HepG2 (cell line): ENCODE measurements around the gene SOBP.

Source experiments
- ARID2 ChIP-seq: sonication (generic); formaldehyde crosslinking; IDR thresholded peaks from 2 replicates; pipeline ENCODE4 v1.8.1; 2022; ENCODE audit warnings: mild to moderate bottlenecking, missing genetic modification reagents, borderline replicate concordance
- STAG1 ChIP-seq: sonication (generic); formaldehyde crosslinking; IDR thresholded peaks from 2 replicates; pipeline ENCODE4 v1.4.0; 2020; ENCODE audit warnings: missing genetic modification reagents
- TF ChIP-seq, protein P1 (sequence below): sonication (generic); formaldehyde crosslinking; IDR thresholded peaks from 2 replicates; pipeline ENCODE4 v1.5.0; 2020; ENCODE audit warnings: mild to moderate bottlenecking, missing genetic modification reagents, moderate library complexity
- TF ChIP-seq, protein P2 (sequence below): sonication (generic); formaldehyde crosslinking; IDR thresholded peaks from 2 replicates; pipeline ENCODE4 v1.4.0; 2020; ENCODE audit warnings: missing genetic modification reagents

DNA sequence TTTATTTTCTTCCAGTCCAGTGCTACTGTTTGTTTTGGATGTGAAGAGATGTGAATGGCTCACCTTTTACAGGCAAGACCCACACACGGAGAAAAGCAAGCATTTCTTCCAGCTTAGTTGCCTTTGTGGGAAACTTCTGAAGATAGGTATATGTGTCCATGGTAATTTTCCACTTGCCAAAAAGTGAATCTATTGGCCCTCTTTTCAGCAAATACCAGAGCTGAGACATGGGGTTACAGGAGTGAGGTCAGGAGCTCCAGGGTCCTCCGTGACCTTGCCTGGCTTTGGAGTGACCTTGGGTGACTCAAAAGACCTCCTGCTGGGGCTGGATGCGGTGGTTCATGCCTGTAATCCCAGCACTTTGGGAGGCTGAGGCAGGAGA, 167.4 kb downstream of the SOBP start:
- TF ChIP-seq, protein P1, sequence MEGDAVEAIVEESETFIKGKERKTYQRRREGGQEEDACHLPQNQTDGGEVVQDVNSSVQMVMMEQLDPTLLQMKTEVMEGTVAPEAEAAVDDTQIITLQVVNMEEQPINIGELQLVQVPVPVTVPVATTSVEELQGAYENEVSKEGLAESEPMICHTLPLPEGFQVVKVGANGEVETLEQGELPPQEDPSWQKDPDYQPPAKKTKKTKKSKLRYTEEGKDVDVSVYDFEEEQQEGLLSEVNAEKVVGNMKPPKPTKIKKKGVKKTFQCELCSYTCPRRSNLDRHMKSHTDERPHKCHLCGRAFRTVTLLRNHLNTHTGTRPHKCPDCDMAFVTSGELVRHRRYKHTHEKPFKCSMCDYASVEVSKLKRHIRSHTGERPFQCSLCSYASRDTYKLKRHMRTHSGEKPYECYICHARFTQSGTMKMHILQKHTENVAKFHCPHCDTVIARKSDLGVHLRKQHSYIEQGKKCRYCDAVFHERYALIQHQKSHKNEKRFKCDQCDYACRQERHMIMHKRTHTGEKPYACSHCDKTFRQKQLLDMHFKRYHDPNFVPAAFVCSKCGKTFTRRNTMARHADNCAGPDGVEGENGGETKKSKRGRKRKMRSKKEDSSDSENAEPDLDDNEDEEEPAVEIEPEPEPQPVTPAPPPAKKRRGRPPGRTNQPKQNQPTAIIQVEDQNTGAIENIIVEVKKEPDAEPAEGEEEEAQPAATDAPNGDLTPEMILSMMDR (CRISPR knock-in tag): no peak
- TF ChIP-seq STAG1 (CRISPR knock-in tag) (no peak), ARID2 (CRISPR knock-in tag) (no peak)
- TF ChIP-seq, protein P2, sequence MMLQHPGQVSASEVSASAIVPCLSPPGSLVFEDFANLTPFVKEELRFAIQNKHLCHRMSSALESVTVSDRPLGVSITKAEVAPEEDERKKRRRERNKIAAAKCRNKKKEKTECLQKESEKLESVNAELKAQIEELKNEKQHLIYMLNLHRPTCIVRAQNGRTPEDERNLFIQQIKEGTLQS (CRISPR knock-in tag): no peak
